Upper lobe of right lung (tissue), 1 donor: ENCODE data around the gene SPRN. TPM values are rescaled to one million over a fixed set of nuclear protein-coding genes. Genes with fewer than 3 reads are reported as not detected.

Experiments
- ATAC-seq: fragments of 200-7000 bp; cut with Tn5 transposase; one replicate; pipeline ENCODE4 v1.9.1; 2020; ENCODE audit warnings: mild to moderate bottlenecking, moderate library complexity
- DNase-seq: peaks from one replicate; pipeline ENCODE4 v3.0.0-alpha.2; 2020
- H3K27ac ChIP-seq: fragments of 200-600 bp; one replicate; pipeline ENCODE4 v1.8.0; 2022
- H3K27me3 ChIP-seq: fragments of 200-600 bp; one replicate; pipeline ENCODE4 v1.8.0; 2022; ENCODE audit warnings: mild to moderate bottlenecking
- H3K36me3 ChIP-seq: fragments of 200-600 bp; one replicate; pipeline ENCODE4 v1.8.0; 2022
- H3K4me1 ChIP-seq: fragments of 200-600 bp; one replicate; pipeline ENCODE4 v1.8.0; 2022
- H3K4me3 ChIP-seq: fragments of 200-600 bp; one replicate; pipeline ENCODE4 v1.8.0; 2022; ENCODE audit warnings: mild to moderate bottlenecking
- H3K9me3 ChIP-seq: fragments of 200-600 bp; one replicate; pipeline ENCODE4 v1.8.0; 2022
- intact Hi-C: fragments of 100-400 bp; cut with DNase I; formaldehyde crosslinking; loops from one replicate; pipeline ENCODE4 v1.11.0; 2022
- total RNA-seq: library from RNA; stranded (reverse); fragmentation: NEBNext Ultra II Directional; extraction: Animal tissue kit (Norgen Biotek cat#: 25700); gene quantifications from one replicate; pipeline ENCODE4 v1.2.1, GENCODE V29; 2021
- TF ChIP-seq, protein P1 (sequence below): fragments of 200-600 bp; IDR thresholded peaks from one replicate; pipeline ENCODE4 v1.8.0; 2022; ENCODE audit warnings: antibody characterized with exemption
- donor health status: DM: no; HTN: yes; CAD: no; lungs with severe emphysema.

Gene SPRN
- total RNA-seq, 1 donor from 2014 or later = not detected

- intact Hi-C loops = no loop called here
- Histone ChIP-seq H3K4me1 (no peaks in the 10 kb centered on the region), H3K36me3 (no peaks in the 10 kb centered on the region), H3K27me3 (no peaks in the 10 kb centered on the region), H3K4me3 (no peak overlapping the region), H3K27ac (no peak overlapping the region), H3K9me3 (peaks cover 16% of the 10 kb centered on the region)
- TF ChIP-seq, protein P1, sequence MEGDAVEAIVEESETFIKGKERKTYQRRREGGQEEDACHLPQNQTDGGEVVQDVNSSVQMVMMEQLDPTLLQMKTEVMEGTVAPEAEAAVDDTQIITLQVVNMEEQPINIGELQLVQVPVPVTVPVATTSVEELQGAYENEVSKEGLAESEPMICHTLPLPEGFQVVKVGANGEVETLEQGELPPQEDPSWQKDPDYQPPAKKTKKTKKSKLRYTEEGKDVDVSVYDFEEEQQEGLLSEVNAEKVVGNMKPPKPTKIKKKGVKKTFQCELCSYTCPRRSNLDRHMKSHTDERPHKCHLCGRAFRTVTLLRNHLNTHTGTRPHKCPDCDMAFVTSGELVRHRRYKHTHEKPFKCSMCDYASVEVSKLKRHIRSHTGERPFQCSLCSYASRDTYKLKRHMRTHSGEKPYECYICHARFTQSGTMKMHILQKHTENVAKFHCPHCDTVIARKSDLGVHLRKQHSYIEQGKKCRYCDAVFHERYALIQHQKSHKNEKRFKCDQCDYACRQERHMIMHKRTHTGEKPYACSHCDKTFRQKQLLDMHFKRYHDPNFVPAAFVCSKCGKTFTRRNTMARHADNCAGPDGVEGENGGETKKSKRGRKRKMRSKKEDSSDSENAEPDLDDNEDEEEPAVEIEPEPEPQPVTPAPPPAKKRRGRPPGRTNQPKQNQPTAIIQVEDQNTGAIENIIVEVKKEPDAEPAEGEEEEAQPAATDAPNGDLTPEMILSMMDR = no peak
- DNase-seq (no peak), ATAC-seq (no peak)
Observed at GRCh38 chr10:133446979-133447378, 22.6 kb upstream of the SPRN start.

- no peaks in the 10 kb centered on the region for H3K27me3 ChIP-seq
- peaks cover 16% of the 10 kb centered on the region for H3K9me3 ChIP-seq
- DNase-seq (no peak), ATAC-seq (peak; percentile 5)
- no peak overlapping the region for H3K4me3 ChIP-seq
- TF ChIP-seq, protein P1 = no peak
- intact Hi-C loops = no loop called here
- no peaks in the 10 kb centered on the region for H3K36me3 ChIP-seq
- H3K27ac ChIP-seq = no peak overlapping the region
- H3K4me1 ChIP-seq = no peaks in the 10 kb centered on the region
Observed at GRCh38 chr10:133445751-133446708, 21.6 kb upstream of the SPRN start.

GRCh38 chr10:133445268-133445732, 20.9 kb upstream of the SPRN start:
- ATAC-seq (no peak), DNase-seq (no peak)
- intact Hi-C loops = no loop called here
- Histone ChIP-seq H3K27ac (no peak overlapping the region), H3K36me3 (no peaks in the 10 kb centered on the region), H3K27me3 (no peaks in the 10 kb centered on the region), H3K9me3 (peaks cover 16% of the 10 kb centered on the region), H3K4me3 (no peak overlapping the region), H3K4me1 (no peaks in the 10 kb centered on the region)
- TF ChIP-seq, protein P1 = no peak

DNA sequence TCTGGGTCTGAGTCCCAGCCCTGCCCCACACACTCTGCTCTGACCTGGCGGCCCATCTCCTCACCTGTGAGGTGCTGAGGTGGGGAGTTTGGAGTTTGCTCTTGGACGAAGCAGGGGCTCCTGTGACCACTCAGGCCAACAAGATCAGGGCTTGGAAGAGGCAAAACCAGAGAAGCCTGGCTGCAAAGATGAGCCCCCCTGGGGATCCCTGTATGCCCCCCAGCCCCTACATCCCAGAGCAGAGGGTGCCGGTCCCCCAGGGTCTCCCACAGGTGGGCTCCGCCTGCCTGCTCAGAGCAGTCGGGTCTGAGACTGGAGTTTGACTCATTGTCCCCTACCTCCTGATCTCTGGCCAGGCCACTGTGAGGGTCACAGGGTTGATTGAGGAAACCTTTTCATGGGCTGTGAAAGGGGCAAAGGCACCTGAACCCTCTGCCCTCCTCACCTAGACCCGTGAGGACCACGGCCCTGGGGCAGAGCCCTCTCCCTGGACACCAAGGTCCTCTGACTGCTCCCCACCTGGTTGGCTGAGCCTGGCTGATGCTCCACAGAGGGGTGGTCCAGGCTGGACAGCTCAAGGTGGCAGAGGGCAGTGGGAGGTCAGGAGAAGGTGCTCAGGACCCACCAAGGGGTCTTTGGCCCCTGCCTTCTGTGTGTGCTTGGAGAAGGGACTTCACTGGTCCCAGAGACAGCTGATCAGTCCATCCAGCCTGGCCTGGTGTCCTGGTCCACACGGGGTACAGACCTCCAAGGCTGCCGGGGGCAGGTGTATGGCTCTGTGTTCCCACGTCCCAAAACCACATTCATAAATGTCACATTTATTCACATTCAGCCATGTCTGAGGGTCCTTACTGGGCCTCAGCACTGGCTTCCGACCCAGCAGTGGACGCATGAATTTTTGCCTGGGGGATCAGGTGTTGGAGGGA, 20.2 kb upstream of the SPRN start:
- no peak for DNase-seq

More for the DNA sequence above, 20.2 kb upstream of the SPRN start:
- H3K36me3 ChIP-seq = no peaks in the 10 kb centered on the region
- ATAC-seq = no peak
- H3K4me3 ChIP-seq = no peak overlapping the region
- H3K9me3 ChIP-seq = peaks cover 16% of the 10 kb centered on the region
- H3K4me1 ChIP-seq = no peaks in the 10 kb centered on the region
- intact Hi-C loops = no loop called here
- TF ChIP-seq, protein P1 = no peak
- H3K27ac ChIP-seq = no peak overlapping the region
- H3K27me3 ChIP-seq = no peaks in the 10 kb centered on the region
